Activated naive CD4-positive, alpha-beta T cell (primary cell): Measurements from ENCODE around the gene PKN3.
"Not testable (repeated sequence)": the region's sequence is repeated elsewhere in the genome, so short reads cannot be mapped to it uniquely, and the experiment has no call there.

Source experiments
- DNase-seq, 4 experiments: peaks; one replicate each; lab custom pipeline; 2025; lab: John Stamatoyannopoulos, UW

PKN3 gene

DNA sequence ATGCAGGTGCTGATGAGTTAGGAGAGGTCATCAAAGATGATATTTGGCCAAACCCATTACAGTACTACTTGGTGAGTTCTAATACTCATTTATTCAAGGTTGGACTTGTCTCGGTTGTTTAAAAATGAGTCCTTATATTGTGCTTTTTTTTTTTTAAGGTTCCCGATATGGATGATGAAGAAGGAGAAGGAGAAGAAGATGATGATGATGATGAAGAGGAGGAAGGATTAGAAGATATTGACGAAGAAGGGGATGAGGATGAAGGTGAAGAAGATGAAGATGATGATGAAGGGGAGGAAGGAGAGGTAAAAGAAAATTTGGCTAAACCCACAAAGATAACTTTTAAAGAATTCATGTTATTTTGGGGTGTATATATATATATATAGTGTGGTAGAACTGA lies 8.6 kb upstream of the PKN3 start:
- not testable (repeated sequence) for DNase-seq

GRCh38 chr9:128694344-128694743 lies 8.0 kb upstream of the PKN3 start:
- DNase-seq: no peak

DNA sequence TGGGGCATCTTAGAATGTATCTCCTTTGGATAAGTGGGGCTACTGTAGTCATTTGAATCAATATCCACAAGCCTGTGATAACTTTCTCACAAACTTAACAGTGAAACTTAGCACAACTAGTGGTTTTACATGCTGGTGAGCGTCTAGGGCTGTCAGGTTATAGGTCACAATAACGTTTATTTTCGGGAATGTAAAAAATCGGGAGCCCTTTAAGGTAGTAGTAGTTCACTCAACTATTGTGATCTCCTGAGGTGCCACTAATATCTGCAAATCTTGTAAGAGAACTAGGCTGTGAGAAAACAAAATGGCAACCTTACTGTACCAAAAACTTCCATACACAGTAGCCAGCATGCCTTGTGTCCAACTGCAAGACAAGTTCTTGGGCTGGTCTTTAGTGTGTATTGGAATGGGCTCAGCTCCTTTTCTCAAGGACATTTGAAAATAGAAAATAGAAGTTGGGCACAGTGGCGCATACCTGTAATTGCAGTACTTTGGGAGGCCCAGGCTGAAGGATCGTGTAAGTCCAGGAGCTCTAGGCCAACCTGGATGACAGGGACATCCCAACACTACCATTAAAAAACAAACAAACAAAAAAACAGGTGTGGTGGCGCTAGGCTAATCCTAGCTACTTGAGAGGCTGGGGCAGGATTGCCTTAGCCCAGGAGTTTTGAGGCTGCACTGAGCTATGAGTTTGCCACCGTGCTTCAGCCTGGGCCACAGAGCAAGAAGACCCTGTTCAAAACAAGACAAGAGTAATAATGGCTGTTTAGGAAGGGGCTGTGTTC lies 5.2 kb upstream of the PKN3 start:
- no peak for DNase-seq

- not testable (repeated sequence) for DNase-seq
Observed at GRCh38 chr9:128699096-128699795, 3.1 kb upstream of the PKN3 start.

- DNase-seq: no peak
Observed at GRCh38 chr9:128701227-128701854, 962 bp upstream of the PKN3 start.

DNA sequence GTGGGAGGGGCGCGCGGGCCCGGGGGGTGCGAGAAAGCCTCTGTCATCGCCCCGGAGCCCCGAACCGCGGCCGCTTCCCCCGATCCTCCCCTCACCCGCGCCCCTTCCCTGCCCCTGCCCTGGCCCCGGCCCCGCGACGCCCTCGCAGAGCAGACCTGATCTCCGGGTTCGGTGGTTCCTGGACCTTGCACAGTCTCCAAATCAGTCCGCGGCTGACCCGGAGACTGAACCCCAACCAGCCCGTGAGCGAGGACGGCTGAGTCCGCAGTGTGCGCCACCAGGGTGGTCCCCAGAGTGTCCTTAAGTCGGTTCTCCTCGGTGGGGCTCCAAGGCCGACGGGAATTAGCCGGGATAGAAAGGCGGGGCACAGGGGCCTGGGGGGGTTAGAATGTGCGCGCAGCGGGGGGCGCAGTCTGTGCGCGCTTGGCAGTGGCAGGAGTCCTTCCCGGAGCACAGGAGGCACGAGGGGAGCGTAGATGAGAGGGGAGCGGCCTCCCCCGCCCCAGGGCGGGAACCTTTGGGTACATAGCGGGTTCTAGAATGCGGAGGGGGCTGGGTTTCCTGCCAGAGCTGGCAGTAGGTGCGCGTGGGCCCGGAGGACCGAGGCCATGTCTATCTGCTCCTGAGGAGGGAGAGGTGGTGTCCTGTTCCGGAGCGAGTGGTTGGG lies 779 bp downstream of the PKN3 start:
- DNase-seq: no peak

DNA sequence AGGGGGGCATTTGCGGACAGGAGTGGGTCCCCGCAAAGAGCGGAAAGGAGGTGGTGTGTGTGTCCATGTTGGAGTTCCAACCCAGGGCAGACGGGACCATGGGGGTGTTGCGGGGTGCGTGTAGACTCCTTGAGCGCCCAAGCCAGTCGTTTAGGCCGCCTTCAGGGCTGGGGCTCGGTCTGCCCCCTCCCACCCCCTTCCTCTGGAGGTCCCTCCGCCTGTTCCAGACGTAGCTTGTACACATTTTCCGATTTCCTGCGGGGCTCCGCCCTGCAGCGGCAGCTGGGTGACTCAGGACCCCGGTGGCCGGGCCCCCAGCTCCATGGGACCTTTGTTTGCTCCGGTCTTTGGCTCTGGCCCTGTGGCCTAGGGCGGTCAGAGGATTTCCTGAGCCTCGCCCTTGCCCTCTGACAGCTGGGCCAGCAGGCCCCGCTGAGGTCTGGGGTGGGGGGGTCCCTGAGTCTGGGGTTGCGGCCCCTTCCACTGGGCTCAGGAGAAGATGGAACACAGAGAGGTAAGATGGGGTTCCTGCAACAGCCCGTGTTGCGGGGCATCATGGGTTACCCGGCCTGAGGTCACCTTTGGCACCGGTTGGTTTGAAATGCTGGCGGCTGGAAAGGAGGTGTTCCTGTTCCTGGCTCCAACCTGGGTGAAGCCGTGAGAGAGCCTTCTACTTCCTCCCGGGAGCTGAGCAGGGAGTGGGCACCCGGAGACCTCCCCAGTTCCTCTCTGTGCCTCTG lies 1.5 kb downstream of the PKN3 start:
- DNase-seq: no peak

GRCh38 chr9:128704356-128704670 lies 2.0 kb downstream of the PKN3 start:
- no peak for DNase-seq

- no peak for DNase-seq
Observed at GRCh38 chr9:128705051-128705965, 3.0 kb downstream of the PKN3 start.

GRCh38 chr9:128706045-128706444 lies 3.7 kb downstream of the PKN3 start:
- no peak for DNase-seq

DNA sequence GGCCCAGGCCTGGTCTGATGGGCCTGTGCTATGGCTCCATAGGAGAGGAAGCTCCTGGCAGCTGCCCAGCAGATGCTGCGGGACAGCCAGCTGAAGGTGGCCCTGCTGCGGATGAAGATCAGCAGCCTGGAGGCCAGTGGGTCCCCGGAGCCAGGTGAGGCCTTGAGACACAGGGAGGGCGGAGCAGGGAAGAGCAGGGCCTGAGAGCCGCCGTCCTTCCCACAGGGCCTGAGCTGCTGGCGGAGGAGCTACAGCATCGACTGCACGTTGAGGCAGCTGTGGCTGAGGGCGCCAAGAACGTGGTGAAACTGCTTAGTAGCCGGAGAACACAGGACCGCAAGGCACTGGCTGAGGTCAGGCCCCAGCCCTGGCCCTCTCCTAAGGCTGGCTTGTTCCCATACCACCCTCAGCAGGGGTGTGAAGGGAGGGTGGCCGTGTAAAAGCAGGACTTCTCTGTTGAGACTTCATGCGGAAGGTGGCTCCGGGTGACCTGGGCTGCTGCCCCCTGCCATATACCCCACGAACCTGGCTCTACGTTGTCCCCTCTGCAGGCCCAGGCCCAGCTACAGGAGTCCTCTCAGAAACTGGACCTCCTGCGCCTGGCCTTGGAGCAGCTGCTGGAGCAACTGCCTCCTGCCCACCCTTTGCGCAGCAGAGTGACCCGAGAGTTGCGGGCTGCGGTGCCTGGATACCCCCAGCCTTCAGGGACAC lies 4.5 kb downstream of the PKN3 start:
- no peak for DNase-seq

DNA sequence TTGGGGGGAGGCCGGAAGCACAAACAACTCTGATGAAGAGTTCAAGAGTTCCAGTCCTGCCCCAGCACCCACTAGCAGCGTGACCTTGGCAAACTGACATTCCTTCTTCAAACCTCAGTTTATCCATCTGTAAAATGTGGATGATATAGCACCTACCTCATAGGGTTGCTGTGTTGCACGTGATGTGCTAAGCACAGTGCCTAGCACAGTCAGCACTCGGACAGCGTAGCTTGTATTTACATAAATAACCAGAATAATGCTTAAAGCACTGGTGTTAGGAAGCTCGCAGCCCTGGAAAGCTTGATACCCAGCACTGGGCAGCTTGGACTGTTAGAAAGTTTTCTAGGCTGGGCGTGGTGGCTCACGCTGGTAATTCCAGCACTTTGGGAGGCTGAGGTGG lies 5.1 kb downstream of the PKN3 start:
- DNase-seq: no peak

DNA sequence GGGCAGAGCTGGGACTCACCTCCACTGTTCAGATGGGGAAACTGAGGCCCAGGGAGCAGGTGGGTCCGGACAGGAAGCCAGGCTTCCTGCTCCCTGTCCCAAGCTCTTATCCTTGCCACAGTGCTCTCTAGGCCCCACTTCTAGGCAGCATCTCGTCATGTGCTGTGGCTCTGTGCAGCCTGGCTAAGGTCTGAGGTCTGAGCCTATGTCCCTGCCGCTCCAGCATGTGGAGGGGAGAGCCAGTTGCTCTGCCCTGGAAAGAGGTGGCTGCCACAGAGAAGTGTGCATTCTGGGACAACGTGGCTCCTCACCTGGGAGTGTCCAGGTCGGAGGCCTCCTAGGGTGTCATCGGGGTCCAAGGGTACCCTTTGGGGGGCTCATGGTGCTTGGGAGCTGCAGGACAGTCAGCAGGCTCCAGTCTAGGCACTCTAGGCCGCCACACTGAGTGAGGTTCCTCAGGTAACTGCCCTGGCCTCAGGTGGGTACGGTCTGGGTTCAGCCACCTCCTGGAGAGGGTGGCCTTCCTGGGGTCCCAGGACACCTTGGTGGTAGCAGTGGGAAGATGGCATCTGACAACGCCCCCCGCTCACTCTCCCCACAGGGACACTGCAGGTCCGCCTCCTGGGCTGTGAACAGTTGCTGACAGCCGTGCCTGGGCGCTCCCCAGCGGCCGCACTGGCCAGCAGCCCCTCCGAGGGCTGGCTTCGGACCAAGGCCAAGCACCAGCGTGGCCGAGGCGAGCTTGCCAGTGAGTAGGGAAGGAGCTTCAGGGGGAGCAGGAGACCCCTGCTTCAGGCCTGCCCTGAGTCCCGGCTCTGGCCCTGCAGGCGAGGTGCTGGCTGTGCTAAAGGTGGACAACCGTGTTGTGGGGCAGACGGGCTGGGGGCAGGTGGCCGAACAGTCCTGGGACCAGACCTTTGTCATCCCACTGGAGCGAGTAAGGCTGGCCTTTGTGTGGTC lies 10.4 kb downstream of the PKN3 start:
- no peak for DNase-seq

DNA sequence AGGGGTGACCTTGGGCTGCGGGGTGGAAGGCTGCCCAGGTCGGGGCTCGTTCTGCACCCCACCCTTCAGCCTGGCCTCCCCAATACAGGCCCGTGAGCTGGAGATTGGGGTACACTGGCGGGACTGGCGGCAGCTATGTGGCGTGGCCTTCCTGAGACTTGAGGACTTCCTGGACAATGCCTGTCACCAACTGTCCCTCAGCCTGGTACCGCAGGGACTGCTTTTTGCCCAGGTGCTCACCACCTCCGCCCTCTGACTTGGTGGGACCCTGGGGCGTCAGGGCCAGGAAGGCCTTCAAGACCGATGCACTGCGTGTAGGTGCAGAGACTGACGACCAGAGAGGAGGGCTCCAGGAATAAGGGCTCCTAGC lies 11.1 kb downstream of the PKN3 start:
- no peak for DNase-seq

DNA sequence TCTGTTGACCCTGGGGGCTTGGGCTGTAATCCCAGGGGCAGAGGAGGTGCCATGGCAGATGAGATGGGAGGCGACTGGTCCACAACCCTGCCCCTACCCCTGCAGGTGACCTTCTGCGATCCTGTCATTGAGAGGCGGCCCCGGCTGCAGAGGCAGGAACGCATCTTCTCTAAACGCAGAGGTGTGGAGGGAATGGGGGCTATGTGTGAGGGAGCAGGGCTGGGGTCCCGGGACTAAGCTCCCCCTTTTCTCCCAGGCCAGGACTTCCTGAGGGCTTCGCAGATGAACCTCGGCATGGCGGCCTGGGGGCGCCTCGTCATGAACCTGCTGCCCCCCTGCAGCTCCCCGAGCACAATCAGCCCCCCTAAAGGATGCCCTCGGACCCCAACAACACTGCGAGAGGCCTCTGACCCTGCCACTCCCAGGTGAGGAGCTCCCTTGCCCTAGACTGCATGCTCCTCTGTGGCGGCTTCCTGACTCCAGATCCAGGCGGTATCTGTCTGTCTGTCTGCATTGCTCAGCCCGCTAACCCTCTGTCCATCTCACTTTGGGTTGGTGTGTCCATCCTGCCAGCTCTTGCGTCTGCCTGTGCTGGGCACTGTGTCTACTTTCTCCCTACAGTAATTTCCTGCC lies 11.8 kb downstream of the PKN3 start:
- no peak for DNase-seq

GRCh38 chr9:128714586-128715435 lies 12.5 kb downstream of the PKN3 start:
- DNase-seq: no peak

DNA sequence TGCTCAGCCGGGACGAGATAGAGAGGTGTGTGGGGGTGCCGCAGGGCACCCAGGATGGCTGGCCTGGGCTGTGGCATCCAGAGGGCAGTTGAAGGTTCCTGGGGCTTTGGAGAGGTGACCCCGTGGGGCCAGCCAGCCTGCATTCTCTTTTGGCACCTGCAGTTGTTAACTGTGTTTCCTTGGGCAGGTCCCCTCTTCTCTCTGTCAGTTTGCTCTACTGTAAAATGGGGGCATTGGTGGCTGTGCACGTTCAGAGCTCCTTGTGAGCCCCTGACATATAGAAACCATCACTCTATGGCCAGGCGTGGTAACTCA lies 13.1 kb downstream of the PKN3 start:
- no peak for DNase-seq
